Fibroblast of lung (primary cell): ENCODE results near the gene SYT13. TPM values are rescaled to one million over a fixed set of nuclear protein-coding genes. Genes with fewer than 3 reads are reported as not detected.
A peak's percentile ranks its signal among the peaks of the same experiment; 100 is the strongest.

Source experiments
- DNase-seq, 2 donors: peaks; one replicate each; pipeline versions ENCODE4 v3.0.0 to v3.0.0-alpha.2; 2010; ENCODE audit warnings: low read depth in 2 of 2
- H2AFZ ChIP-seq: 2 replicates; pipeline ENCODE4 v1.5.1; 2012; ENCODE audit warnings: low read length, control low read depth, inconsistent platforms
- H3K27ac ChIP-seq: 2 replicates; pipeline ENCODE4 v1.5.1; 2011; ENCODE audit warnings: low read length, control low read depth; ENCODE audit not compliant: insufficient read depth
- H3K27me3 ChIP-seq: 2 replicates; pipeline ENCODE4 v1.5.1; 2011; ENCODE audit warnings: mild to moderate bottlenecking, low read length; ENCODE audit not compliant: control insufficient read depth, insufficient read depth
- H3K36me3 ChIP-seq: 2 replicates; pipeline ENCODE4 v1.5.1; 2011; ENCODE audit warnings: low read length; ENCODE audit not compliant: control insufficient read depth, insufficient read depth
- H3K4me1 ChIP-seq: 2 replicates; pipeline ENCODE4 v1.5.1; 2011; ENCODE audit warnings: low read length; ENCODE audit not compliant: control insufficient read depth, insufficient read depth; ENCODE audit errors: extremely low read depth
- H3K4me2 ChIP-seq: 2 replicates; pipeline ENCODE4 v1.5.1; 2011; ENCODE audit warnings: low read length, control low read depth; ENCODE audit not compliant: insufficient read depth; ENCODE audit errors: extremely low read depth
- H3K4me3 ChIP-seq, 4 experiments: fragments of 200-600 bp in 1 of 4; sonication (generic) in 1 of 4; replicated peaks in 1 of 4; 2 replicates each; pipeline ENCODE4 v1.5.1; 2011 to 2016; ENCODE audit warnings: low read length in 4 of 4, low read depth in 3 of 4, mild to moderate bottlenecking in 3 of 4, control low read depth in 2 of 4, inconsistent platforms in 1 of 4, mixed read lengths in 1 of 4; ENCODE audit not compliant: insufficient read depth in 1 of 4; ENCODE audit errors: control extremely low read depth in 1 of 4
- H3K79me2 ChIP-seq: 2 replicates; pipeline ENCODE4 v1.5.1; 2012; ENCODE audit warnings: mild to moderate bottlenecking, low read length, inconsistent platforms; ENCODE audit not compliant: control insufficient read depth, insufficient read depth
- H3K9ac ChIP-seq: 2 replicates; pipeline ENCODE4 v1.5.1; 2011; ENCODE audit warnings: mild to moderate bottlenecking, low read length, control low read depth; ENCODE audit not compliant: insufficient read depth
- H3K9me3 ChIP-seq: 2 replicates; pipeline ENCODE4 v1.5.1; 2012; ENCODE audit warnings: low read depth, low read length; ENCODE audit not compliant: control insufficient read depth, insufficient read depth
- H4K20me1 ChIP-seq: 2 replicates; pipeline ENCODE4 v1.5.1; 2011; ENCODE audit warnings: low read length; ENCODE audit not compliant: control insufficient read depth, insufficient read depth; ENCODE audit errors: extremely low read depth
- CTCF ChIP-seq, 2 donors: IDR thresholded peaks in 1 of 2; conservative IDR thresholded peaks in 1 of 2; 1 replicate in 1 of 2; 2 replicates in 1 of 2; pipeline ENCODE4 v1.5.1; 2011 to 2012; ENCODE audit warnings: low read length in 2 of 2, control low read depth in 1 of 2, inconsistent platforms in 1 of 2, low read depth in 1 of 2, mild to moderate bottlenecking in 1 of 2
- EZH2 ChIP-seq: IDR thresholded peaks from 2 replicates; pipeline ENCODE4 v1.5.1; 2012; ENCODE audit warnings: low read length, control low read depth, mild to moderate bottlenecking; ENCODE audit errors: missing control alignments
- polyA plus RNA-seq, 2 donors: library from polyadenylated mRNA; depleted of rRNA in 1 of 2; stranded (reverse) in 1 of 2; unstranded in 1 of 2; fragments of >200 nt; gene quantifications; 2 replicates each; pipeline ENCODE4 v1.2.1, GENCODE V29; 2011 to 2012; ENCODE audit warnings: missing spikeins in 1 of 2
- total RNA-seq: library from RNA; depleted of rRNA; stranded (reverse); fragments of >200 nt; gene quantifications from 2 replicates; pipeline ENCODE4 v1.2.1, GENCODE V29; 2014

SYT13 gene
- total and polyA plus RNA-seq, 2 donors (not counting 1 experiment from before 2014, with no cell fraction given) = not detected

- Histone ChIP-seq H3K4me2 (no peak overlapping the region), H3K27ac (no peak overlapping the region), H3K79me2 (no peaks in the 10 kb centered on the region), H3K27me3 (no peaks in the 10 kb centered on the region), H3K4me1 (no peaks in the 10 kb centered on the region), H3K9ac (no peak overlapping the region), H3K9me3 (no peaks in the 10 kb centered on the region), H3K4me3 (no peak overlapping the region), H4K20me1 (no peaks in the 10 kb centered on the region), H3K36me3 (no peaks in the 10 kb centered on the region), H2AFZ (no peak overlapping the region)
- DNase-seq = peak in 1 of 2 donors; percentile 53
- no peak for TF ChIP-seq EZH2
- no peak for TF ChIP-seq CTCF (conservative IDR thresholded peaks at IDR 0.05 in 1 of 2, IDR thresholded peaks at IDR 0.05 in 1 of 2; ENCODE audit: low read depth in 1 of 2, low read length in 2 of 2)
Observed at GRCh38 chr11:45216901-45217300, 69.2 kb downstream of the SYT13 start.

- Histone ChIP-seq H3K4me3 (no peak overlapping the region), H3K79me2 (no peaks in the 10 kb centered on the region), H3K9ac (no peak overlapping the region), H2AFZ (no peak overlapping the region), H3K27ac (no peak overlapping the region), H3K4me1 (no peaks in the 10 kb centered on the region), H3K27me3 (no peaks in the 10 kb centered on the region), H4K20me1 (no peaks in the 10 kb centered on the region), H3K4me2 (no peak overlapping the region), H3K36me3 (no peaks in the 10 kb centered on the region), H3K9me3 (no peaks in the 10 kb centered on the region)
- DNase-seq = no peak
- no peak for TF ChIP-seq CTCF (conservative IDR thresholded peaks at IDR 0.05 in 1 of 2, IDR thresholded peaks at IDR 0.05 in 1 of 2; ENCODE audit: low read depth in 1 of 2, low read length in 2 of 2)
- TF ChIP-seq EZH2 = no peak
Observed at GRCh38 chr11:45216031-45216430, 70.1 kb downstream of the SYT13 start.

- DNase-seq = no peak
- TF ChIP-seq CTCF (conservative IDR thresholded peaks at IDR 0.05 in 1 of 2, IDR thresholded peaks at IDR 0.05 in 1 of 2; ENCODE audit: low read depth in 1 of 2, low read length in 2 of 2) (no peak), EZH2 (no peak)
Observed at GRCh38 chr11:45215098-45215865, 70.9 kb downstream of the SYT13 start.

More at GRCh38 chr11:45215098-45215865, 70.9 kb downstream of the SYT13 start:
- no peak overlapping the region for H3K4me2 ChIP-seq
- H3K4me1 ChIP-seq = no peaks in the 10 kb centered on the region
- no peaks in the 10 kb centered on the region for H3K27me3 ChIP-seq
- H3K9me3 ChIP-seq = no peaks in the 10 kb centered on the region
- H3K36me3 ChIP-seq = no peaks in the 10 kb centered on the region
- H3K27ac ChIP-seq = no peak overlapping the region
- H4K20me1 ChIP-seq = no peaks in the 10 kb centered on the region
- no peak overlapping the region for H2AFZ ChIP-seq
- no peak overlapping the region for H3K9ac ChIP-seq
- no peak overlapping the region for H3K4me3 ChIP-seq
- H3K79me2 ChIP-seq = no peaks in the 10 kb centered on the region
